Measurements from ENCODE around the gene HNRNPH1.

The HNRNPH1 gene

DNA sequence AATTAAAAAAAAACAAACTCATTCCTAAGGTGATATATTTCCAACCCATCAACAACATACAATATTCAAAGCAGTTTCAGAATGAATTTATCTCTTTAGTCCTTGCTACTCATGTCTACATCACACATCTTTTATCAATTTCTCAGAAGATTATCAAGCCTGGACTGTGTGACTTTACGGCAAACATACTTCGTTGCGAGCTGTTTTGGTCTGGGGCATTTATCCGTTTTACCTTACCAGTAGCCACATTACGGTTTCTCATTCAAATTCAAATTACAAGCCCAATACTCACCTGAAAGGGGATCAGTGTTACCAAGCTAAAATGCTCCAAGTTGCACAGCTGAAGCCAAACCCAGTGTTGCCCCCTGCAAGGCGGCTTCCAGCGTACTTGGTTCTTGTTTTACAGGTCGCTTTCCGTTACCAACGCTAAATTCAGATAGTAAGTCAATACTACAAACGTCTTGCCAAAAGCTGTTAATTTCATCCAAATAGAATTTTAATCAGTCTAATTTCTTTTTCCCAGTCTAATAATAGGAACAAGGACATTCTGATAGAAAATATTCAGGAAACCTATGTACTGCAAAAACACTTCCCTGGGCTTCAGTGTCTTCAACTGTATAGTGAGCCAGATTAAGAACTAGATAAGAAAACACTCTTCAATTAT is 1.8 kb downstream of the HNRNPH1 start:
- no peak for DNase-seq (ENCODE audit: low spot score)

DNA sequence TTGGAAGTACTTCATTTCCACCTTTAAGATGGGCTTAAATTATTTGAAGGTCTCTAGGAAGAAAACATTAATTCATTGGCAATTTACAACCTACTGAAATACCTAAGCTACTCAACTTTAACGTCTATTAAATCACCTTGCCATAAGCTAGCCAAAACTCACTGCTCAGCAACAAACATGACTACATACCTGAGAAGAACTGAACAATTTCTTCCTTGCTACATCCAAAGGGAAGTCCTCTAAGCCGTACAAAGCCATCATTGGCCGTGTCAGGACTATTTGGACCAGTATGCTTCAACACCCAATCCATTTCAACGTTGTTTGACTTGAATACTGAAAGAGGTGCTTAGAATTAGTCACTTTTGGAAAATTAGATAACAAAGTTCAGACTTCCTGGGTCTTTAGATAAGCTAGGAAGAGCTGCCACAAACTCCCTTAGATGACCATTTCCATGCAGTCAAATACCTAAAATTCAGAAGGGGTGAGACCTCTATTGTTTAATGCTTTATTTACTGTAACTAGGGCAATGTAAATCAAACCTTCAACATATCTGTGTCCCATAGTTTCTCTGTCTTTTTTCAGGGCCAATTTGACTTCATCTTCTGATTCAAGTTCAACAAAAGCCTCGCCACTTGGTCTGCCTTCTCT is 2.6 kb downstream of the HNRNPH1 start:
- no peak for DNase-seq (ENCODE audit: low spot score)

DNA sequence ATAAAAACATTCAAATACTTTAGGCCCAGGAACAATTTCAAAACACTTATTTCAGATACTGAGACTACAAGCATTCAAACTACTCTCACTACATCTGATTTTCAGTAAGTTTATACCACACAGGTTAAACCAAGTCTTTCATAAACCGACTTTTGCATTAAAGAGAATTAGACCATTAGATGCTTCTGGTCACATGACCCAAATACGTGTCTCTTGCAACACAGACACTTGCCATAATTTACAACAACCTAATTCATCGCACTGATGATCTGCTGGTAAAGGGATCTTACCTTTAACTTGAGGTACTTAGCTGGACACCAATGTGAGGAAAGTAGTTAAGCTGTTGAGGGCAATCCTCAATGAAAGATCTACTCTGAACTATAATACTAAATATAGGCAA is 3.2 kb downstream of the HNRNPH1 start:
- no peak for DNase-seq (ENCODE audit: low spot score)

DNA sequence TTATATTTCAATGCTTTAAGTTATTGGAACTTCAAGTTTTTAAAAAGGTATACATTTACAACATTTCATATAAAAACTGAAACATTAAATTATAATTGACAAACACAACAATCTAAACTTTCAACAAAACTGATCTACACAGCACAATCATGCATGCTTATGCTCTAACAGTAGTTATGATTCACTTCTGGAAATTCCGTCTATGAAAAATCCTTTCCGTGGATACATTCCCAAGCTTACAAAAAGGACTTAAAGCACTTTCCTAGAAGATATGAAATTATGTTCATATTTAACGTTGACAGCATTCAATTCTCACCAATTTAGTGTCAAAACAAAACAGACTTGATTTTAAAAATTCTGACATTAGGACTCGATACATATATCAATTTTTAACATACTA is 3.7 kb downstream of the HNRNPH1 start:
- no peak for DNase-seq (ENCODE audit: low spot score)

DNA sequence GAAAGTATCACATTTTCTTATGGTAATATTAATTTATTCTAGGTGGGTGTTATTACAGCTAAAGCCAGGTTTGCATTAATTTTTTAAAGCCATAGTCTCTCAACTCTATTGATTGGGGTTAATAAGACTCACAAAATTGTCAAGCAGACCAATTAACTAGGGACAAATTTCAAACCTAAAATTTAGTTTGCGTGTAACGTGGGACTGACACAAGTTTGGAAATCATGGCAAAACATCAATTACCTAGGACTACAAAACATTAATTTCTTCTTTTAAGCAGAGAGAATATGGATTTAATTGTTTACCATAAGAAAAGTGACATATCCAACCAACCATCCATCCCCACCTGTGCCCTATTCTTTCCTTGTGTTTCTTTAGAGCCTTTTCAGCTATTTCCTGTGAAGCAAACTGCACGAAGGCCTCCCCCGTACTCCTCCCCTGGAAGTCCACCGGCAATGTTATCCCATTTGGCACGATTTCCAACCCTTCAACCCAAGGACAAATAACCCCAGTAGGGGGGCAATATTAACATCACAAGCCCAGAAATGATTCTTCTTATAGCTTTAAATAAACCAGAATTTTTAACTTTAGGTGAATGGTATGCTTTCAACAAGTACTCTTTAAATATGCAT is 4.4 kb downstream of the HNRNPH1 start:
- no peak for DNase-seq (ENCODE audit: low spot score)

DNA sequence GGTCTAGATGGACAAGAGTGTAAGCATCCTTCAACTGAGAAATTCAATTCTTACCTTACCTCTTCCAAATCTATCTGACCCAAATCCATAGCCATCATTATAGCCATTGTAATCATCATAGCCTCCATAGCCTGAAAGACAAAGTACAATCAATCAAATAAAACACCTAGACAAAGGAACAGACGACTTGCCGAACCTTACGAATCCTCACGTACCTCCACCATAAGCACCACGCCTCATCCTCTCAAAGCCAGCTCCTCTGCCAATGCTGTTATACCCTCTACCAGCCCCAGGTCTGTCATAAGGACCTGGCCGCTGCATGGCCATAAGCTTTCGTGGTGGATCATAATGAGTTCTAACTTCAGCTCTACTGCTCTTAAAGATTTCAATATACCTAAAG is 5.5 kb downstream of the HNRNPH1 start:
- DNase-seq (ENCODE audit: low spot score), result no peak

DNA sequence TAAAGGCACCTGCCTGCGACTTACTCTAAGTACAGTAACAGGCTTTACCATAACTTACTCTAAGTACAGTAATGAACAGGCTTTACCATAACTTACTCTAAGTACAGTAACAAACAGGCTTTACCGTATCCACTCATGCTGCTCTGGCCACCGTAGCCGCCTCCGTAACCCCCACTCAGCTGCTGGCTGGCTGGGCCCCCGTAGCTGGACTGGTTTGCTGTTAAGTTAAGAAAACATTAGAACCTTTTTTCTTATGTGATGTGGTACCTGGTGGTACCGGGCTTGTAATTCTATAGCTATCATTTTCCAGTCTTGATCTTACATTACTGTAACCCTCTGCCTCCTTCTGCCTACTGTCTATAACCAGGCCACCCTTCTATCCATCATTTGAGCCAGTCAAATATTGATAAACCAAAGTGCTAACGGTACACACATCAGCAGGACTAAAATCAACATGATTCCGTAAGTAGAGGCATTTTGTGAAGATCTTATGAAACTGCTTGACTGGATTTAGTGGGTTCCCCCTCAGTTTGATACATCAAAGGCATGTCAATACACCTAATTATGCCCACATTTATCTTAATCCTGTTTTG is 7.4 kb downstream of the HNRNPH1 start:
- DNase-seq (ENCODE audit: low spot score), result no peak

DNA sequence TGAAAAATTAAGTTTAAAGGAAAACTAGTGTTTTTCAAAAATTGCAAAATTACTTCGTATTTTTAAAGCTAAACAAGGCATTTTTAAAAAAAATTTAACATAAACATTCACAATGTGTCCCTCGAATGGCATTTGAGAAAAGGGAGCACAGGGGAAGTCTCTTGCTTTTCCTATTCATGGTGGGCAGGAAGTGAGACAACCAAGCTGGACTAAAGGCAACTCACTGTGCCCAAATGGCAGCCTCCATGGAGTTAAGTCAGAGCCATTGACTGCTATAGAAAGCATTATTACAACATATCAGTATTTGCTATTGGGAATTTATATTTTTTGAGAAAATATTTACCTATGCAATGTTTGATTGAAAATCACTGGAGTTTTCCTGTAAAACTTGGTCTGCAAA is 8.3 kb downstream of the HNRNPH1 start:
- DNase-seq (ENCODE audit: low spot score), result no peak

DNA sequence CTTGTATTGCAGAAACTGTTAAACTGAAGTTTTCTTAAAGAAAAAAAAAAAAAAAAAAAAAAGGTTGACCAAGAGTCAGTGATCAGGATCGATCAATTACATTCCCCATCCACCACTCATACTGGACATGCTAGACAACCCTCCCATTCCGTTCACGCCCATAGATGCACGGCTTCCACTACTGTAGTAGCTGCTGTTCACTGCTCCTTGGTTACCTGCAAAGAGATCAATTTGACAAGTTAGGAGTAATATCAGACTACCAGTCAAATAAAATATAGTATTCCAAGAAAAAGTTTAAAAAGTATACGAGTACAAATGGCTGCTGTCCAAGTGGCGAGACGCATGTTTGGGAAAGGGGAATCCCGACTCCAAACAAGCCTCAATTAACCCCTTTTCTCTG is 8.7 kb downstream of the HNRNPH1 start:
- DNase-seq (ENCODE audit: low spot score), result no peak

DNA sequence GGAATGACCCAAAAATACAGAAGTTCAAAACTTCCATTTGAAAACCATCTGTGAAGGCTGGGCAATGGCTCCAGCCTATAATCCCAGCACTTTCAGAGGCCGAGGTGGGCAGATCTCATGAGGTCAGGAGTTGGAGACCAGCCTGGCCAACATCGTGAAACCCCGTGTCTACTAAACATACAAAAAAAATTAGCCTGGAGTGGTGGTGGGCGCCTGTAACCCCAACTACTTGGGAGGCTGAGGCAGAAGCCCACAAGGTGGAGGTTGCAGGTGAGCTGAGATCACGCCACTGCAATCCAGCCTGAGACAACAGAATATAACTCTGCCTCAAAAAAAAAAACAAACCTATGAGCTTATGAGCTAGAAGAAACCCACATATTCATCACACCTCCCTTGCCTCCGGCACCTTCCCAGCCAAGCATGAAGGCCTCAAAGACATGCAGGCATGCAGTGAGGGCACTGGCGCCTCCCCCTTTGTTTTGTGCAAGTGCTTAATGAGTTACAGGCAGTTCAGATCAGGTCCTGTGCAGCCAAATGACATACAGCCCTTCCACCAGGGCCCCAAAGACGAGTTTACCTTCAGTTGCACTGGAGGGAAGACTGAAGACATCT is 9.9 kb downstream of the HNRNPH1 start:
- DNase-seq (ENCODE audit: low spot score), result no peak

DNA sequence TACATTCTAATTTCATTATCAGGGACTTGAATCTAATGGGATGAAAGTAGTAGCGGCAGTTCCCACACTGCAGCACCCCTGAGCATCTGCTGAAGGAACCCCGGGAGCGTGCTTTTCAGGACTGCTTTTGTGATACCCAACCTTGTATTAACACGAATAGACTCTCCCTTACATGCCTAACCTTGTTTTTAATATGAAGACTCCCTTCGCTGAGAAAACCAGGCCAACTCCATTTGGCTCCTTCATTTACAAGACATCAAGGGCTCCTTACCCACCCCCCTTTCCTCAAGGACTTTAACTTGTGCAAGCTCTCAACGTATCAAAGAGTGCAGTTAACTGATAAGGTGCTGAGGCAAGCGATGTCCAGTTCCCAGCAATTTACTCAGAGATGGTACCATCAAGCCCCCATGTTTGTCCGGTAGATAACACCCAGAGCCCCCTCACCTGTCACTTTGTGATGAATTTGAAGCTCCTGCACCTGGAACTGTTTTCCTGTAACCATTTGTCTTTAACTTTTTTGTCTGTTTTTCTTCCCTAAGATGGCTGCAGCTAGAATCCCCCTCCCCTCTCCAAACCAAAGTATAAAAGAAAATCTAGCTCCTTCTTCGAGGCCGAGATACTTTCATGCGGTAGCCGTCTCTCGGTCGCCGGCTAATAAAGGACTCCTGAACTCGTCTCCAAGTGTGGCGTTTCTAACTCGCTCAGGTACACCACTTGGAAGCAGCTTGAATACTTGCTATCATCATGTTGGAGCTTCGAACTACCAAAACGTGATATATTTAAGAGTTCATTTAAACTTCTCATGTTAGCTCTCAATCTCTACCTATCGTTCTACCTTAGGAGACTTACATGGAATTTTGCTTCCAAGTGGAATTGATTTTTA is 10.7 kb downstream of the HNRNPH1 start:
- DNase-seq (ENCODE audit: low spot score), result no peak

DNA sequence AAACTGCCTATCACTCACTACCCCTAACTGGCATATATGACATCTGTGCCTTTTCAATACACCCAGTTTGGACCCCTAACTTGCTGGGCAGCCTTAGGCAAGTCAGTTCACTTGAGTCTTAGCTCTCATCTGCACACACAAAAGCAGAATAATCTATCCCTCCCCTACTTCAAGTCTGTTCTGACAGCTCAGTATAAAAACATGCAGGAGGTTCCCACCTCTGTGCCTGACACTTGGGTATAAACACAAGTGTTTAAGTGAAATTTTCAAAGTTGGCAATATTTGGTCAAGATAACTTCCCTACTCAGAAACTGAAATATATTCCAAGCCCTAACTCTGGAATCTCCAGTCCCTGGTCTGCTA is 12.6 kb downstream of the HNRNPH1 start:
- DNase-seq (ENCODE audit: low spot score), result no peak

DNA sequence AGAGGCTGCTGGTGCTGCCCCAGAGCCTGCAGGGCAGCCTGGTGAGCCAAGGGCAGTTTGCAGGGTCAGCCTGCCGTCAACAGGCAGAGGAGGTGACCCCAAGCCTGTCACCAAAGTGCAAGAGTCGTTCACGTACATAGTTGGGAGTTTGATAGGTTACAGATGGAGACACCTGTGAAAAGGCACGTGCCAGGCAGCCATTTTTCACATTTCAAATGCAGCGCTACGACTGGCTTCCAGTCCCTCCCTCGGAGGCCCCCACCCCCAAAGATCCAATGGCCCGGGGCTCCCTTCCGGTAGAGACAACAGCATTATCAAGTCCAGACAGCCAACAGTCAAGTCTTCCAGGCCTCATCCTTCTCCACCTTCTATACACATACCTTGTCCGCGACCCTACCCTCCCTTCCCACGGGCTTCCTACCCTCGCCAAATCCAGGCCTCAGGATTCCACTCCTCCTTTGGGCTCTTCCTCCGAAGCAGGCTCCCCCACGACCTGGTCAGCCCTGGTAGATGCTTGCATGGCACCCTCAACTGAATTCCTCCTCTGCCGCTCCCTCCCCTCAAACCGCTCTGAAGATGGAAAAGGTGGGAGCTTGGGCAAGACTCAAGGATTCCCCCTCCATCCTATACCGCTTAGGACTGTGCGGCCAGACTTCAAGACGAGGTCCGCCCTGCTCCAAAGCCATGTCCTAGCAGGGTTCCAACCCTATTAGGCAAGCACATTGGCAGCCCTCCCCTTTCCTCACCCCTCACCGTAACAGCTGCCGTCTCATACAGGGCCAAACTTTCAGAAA is 13.2 kb downstream of the HNRNPH1 start:
- DNase-seq (ENCODE audit: low spot score), result no peak

DNA sequence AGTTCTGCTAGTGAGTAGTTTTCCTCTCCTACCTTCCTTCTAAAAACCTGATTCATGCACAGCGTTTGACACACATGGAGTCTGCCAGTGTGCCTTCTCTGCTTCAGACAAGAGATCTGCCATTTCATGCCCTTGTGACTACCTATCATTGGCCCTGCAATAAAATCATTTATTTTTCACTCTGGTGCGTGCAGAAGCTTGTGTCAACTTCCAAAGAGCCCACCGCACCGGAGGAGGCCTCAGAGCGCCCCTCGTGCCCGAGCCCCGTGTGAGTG is 13.7 kb downstream of the HNRNPH1 start:
- DNase-seq (ENCODE audit: low spot score), result no peak

DNA sequence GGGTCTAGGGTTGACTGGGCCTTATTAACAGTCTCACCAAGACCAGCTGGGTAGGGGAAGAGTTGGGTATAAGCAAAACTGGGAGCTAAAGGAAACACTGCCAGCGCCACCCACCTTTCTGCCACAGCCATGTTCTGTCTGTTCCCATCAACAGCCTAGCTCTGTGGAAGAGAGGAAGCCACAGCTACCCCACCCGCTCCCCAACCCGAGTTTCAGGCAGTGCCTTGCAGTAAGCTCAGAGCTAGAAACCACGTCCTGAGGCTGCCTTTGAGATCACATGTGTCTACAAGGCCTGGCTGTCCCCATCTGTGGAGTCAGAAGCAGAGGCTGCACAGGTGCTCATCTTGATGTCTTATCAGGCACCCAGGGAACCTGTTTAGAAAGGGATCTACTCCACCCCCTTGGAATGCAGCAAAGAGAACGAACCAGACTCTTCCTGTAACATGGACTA is 15.3 kb downstream of the HNRNPH1 start:
- no peak for DNase-seq (ENCODE audit: low spot score)

DNA sequence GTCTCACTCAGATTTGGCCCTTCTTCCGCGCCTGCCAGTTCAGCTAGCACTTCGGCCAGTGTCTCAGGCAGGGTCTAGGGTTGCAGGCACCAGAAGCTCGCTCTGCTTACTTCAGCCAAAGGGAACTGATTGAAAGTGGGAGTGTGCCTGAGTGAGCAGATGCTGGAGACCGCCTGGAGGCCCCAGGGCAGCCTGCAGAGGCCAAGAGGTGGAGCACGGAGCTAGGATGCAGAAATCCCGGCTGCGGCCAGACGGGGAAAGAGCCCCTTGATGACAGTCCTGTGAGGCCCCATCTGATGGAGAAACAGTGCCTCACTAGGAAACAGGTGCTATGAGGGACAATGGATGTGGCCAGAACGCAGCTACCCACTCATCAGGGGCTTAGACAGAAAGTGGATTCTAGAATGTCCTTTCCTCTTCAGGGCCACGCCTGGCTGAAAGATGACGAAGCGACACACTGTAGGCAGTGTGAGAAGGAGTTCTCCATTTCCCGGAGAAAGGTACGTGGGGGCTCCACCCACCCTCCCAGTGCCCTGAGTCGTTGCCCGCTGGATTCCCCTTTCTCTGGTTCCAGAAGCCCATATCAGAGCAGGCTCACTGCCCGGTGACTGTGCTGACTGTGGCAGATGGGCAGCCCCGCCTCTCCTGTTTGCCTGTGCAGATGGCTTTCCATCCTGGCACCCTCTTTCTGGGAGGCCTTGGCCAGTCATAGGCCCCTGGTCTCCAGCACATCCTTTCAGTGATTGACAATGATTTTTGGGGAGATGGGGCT is 16.1 kb downstream of the HNRNPH1 start:
- no peak for DNase-seq (ENCODE audit: low spot score)

DNA sequence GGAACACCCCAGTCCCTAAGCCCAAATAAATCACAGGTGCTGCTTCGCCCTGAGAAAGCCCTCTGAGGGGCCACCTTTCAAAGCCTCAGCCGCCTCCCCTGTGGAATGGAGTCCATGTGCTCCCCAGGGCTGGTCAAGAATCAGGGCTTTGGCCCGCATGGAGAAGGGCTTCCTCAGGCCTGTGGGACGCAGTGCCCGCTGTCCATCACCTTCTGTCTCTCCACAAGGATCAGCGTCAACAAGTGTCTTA is 16.6 kb downstream of the HNRNPH1 start:
- DNase-seq (ENCODE audit: low spot score), result no peak

DNA sequence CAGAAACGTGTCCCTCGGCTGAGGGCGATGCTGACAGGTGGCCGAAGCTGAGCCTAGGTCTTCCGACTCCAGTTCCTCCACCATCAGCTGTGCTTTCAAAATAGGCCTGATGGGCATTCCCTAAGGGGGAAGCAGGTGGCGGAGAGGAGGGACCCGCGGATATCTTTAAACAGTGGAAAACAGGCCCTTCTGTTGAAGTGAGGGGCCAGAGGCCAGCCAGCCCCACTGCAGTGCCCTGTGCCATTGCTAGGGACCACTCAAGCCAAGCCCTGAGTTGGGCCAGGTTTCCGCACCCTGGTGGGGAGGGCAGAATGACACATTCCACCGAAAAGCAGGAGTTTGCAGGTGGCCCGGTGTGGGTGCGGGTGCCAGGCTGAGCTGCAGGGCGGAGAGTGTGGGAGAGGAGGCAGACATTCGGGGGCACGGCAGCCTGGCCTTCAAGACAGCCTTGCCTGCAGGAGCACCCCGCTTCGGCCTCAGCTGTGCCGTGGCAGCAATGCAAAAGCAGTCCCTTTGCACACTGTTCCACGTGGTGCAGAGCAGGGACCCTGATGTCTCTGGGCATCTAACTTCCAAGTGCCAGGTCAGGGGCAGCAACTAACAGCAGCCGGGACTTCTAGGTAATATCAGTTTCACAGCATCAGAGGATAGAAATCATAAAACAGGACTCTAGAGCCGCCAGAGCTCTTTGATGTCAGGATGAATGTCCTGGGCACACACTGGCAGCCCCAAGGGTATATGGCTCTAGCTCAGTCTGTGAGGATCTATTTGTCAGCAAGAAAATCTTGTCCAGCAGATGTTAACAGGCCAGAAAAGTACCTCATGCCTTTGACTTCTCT is 17.2 kb downstream of the HNRNPH1 start:
- no peak for DNase-seq (ENCODE audit: low spot score)

DNA sequence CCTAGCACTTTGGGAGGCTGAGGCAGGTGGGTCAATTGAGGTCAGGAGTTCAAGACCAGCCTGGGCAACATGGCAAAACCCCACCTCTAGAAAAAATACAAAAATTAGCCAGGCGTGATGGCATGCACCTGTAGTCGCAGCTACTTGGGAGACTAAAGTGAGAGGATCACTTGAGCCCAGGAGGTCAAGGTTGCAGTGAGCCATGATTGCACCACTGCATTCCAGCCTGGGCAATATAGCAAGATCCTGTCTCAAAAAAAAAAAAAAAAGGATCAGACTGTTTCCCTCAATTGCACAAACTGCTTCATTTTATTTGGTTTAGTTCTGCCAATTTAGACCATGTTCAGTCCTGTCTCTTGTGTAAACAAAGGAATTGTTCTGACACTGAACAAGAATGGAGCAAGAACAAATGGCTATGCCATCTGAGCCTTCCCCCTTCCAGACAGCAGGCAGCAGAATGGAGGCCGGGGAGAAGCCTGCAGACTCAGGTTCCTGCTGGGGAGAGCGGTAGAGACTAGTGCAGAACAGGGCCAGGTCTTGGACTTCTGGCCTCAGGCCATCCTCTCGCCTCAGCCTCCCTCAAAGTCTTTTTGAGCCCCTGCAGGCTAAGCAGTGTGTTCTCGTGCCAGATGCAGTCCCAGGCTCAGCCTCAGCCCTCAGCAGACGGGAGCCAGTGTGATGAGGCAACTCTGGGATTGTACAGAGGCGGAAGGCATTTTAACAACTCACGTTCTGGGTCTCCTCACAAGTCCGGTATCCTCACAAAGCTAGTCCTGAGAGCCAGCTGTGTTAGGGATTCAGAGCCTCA is 18.2 kb downstream of the HNRNPH1 start:
- DNase-seq (ENCODE audit: low spot score), result no peak
